Colonic mucosa (tissue), 4 donors: ENCODE data around the gene FBXO21. TPM values are rescaled to one million over a fixed set of nuclear protein-coding genes. Genes with fewer than 3 reads are reported as not detected.
"Not testable (repeated sequence)": the region's sequence is repeated elsewhere in the genome, so short reads cannot be mapped to it uniquely, and the experiment has no call there.

ENCODE experiments used
- DNase-seq: peaks from one replicate; pipeline ENCODE4 v3.0.0-alpha.2; 2020
- H3K27ac ChIP-seq: fragments of 200-600 bp; one replicate; pipeline ENCODE4 v1.8.0; 2021
- H3K27me3 ChIP-seq: fragments of 200-600 bp; one replicate; pipeline ENCODE4 v1.8.0; 2021
- H3K36me3 ChIP-seq: fragments of 200-600 bp; one replicate; pipeline ENCODE4 v1.8.0; 2021
- H3K4me1 ChIP-seq: fragments of 200-600 bp; one replicate; pipeline ENCODE4 v1.8.0; 2021; ENCODE audit warnings: mild to moderate bottlenecking
- H3K4me3 ChIP-seq: fragments of 200-600 bp; one replicate; pipeline ENCODE4 v1.8.0; 2021
- H3K9ac ChIP-seq, 2 donors: one replicate each; pipeline ENCODE4 v1.7.0; 2013; ENCODE audit warnings: control low read depth in 2 of 2, low read depth in 2 of 2, low read length in 2 of 2
- H3K9me3 ChIP-seq: fragments of 200-600 bp; one replicate; pipeline ENCODE4 v1.8.0; 2021
- CTCF ChIP-seq: fragments of 200-600 bp; IDR thresholded peaks from one replicate; pipeline ENCODE4 v1.8.0; 2022; ENCODE audit warnings: antibody characterized with exemption, mild to moderate bottlenecking
- intact Hi-C: fragments of 100-400 bp; cut with DNase I; formaldehyde crosslinking; loops from one replicate; pipeline ENCODE4 v1.14.1; 2022
- total RNA-seq, 2 donors: library from RNA; stranded (reverse); fragmentation: NEBNext Ultra II Directional in 1 of 2; extraction: Animal tissue kit (Norgen Biotek cat#: 25700) in 1 of 2; gene quantifications; one replicate each; pipeline ENCODE4 v1.2.1, GENCODE V29; 2021
- donor health status: healthy.
- donor health status: DM: no; HTN: no; CAD: no.
- donor health status: DM: no; HTN: no; CAD: no.

FBXO21 gene
- total RNA-seq, 2 donors from 2014 or later, result 34.5 to 34.7 TPM

DNA sequence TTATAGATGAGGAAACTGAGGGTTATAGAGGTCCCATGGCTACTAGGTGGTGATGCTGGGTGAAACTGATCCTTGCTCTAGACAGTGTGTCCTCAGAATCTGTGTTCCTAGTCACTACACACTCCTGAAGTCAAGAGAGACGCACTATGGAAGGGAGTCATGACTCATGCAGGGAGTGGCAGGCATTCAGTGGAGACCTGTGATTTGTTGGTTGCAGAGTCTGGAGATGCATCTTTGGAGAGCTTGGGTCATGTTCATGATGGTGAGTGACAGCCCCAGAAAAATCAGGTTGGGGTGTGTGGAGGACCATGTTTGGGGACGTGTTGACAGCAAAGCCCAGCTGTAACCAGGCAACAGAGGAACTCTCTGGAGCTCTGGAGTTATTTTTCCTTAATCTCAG is 38.0 kb upstream of the FBXO21 start:
- intact Hi-C loops, result no loop called here

DNA sequence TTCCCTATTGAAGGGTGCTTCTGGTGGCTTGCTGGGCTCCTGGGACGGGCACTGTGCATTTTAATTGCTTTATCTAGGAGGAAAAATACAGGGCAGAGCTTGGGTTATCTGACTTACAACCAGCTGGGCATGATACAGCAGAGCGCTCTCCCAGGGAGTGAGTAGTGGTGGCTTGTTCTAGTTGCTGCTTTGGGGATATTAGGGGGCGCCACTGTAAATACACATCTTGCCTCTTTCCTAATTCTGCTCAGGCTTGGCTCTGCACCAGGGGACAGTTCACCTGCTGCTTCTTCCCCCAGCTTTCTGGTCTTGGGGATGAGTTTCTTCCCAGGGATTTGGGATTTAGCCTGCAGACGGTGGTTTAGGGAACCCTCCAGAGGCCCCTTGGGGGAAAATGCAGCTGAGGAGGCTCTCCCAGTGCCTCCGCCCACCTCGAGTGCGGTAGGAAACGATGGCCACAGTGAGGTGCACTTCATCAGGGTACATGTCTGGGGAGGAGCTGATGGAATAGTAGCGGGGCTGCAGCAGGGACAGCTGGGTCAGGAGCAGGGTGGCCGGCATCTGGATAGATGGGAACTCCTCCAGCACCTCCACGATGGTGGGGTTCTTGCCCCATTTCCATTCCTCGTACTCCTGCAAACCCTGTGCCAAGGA is 36.9 kb upstream of the FBXO21 start:
- Histone ChIP-seq H3K4me1 (no peaks in the 10 kb centered on the region), H3K4me3 (no peak overlapping the region), H3K9ac (no peak overlapping the region), H3K27me3 (no peaks in the 10 kb centered on the region), H3K9me3 (no peaks in the 10 kb centered on the region), H3K36me3 (no peaks in the 10 kb centered on the region), H3K27ac (no peak overlapping the region)
- TF ChIP-seq CTCF, result no peak
- no peak for DNase-seq
- intact Hi-C loops, result no loop called here

More for the DNA sequence above, 38.0 kb upstream of the FBXO21 start:
- H3K9ac ChIP-seq, result no peak overlapping the region
- no peaks in the 10 kb centered on the region for H3K9me3 ChIP-seq
- no peaks in the 10 kb centered on the region for H3K36me3 ChIP-seq
- no peak overlapping the region for H3K27ac ChIP-seq
- H3K4me1 ChIP-seq, result no peaks in the 10 kb centered on the region
- DNase-seq, result no peak
- TF ChIP-seq CTCF, result no peak
- H3K27me3 ChIP-seq, result no peaks in the 10 kb centered on the region
- no peak overlapping the region for H3K4me3 ChIP-seq

DNA sequence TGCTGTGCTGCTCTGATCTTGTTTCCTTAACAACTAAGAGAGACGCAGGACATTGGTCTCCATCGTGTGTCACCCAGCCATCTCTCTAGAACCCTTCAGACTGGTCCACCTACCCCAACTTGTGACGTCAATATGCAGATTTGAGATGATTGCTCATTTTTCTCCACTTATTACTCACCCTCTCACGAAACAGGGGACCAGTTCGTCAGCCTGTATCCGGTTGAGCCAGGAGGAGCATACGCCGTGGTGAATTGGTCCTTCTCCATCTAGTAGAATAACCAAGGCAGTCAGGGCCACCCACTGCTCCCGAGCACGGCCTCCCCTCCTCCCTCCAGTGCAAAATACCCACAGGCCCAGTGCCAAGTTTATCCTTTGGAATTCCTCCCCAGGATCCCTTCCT is 36.2 kb upstream of the FBXO21 start:
- H3K9ac ChIP-seq, result no peak overlapping the region
- no peak for DNase-seq
- H3K4me3 ChIP-seq, result no peak overlapping the region
- intact Hi-C loops, result no loop called here
- no peak for TF ChIP-seq CTCF
- H3K27me3 ChIP-seq, result no peaks in the 10 kb centered on the region
- no peaks in the 10 kb centered on the region for H3K9me3 ChIP-seq
- no peak overlapping the region for H3K27ac ChIP-seq
- H3K4me1 ChIP-seq, result no peaks in the 10 kb centered on the region
- no peaks in the 10 kb centered on the region for H3K36me3 ChIP-seq

- intact Hi-C loops, result no loop called here
- Histone ChIP-seq H3K27ac (no peak overlapping the region), H3K36me3 (no peaks in the 10 kb centered on the region), H3K9me3 (no peaks in the 10 kb centered on the region), H3K4me3 (no peak overlapping the region), H3K27me3 (no peaks in the 10 kb centered on the region), H3K9ac (no peak overlapping the region), H3K4me1 (no peaks in the 10 kb centered on the region)
- no peak for DNase-seq
- no peak for TF ChIP-seq CTCF
Observed at GRCh38 chr12:117225179-117225578, 34.9 kb upstream of the FBXO21 start.

DNA sequence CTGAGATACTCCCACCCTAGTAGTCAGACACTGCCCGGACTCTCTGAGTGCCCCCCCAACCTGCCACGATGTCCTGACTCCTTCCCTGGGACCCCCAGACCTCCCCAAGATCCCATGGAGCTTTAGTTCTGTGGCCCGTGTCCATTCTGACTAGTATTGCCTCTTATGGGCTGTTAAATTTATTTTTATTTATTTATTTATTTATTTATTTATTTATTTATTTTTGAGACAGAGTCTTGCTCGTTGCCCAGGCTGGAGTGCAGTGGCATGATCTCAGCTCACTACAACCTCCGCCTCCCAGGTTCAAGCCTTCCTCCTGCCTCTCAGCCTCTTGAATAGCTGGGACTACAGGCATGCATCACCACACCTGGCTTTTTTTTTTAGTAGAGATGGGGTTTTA is 30.7 kb upstream of the FBXO21 start:
- H3K4me3 ChIP-seq, intact Hi-C loops, H3K4me1 ChIP-seq, H3K9me3 ChIP-seq, H3K9ac ChIP-seq, H3K27ac ChIP-seq, DNase-seq, H3K36me3 ChIP-seq, H3K27me3 ChIP-seq: not testable (repeated sequence)

- DNase-seq, result no peak
- no peak overlapping the region for H3K27ac ChIP-seq
- no peaks in the 10 kb centered on the region for H3K9me3 ChIP-seq
- intact Hi-C loops, result no loop called here
- TF ChIP-seq CTCF, result no peak
- no peaks in the 10 kb centered on the region for H3K27me3 ChIP-seq
- H3K9ac ChIP-seq, result no peak overlapping the region
- no peaks in the 10 kb centered on the region for H3K36me3 ChIP-seq
- no peaks in the 10 kb centered on the region for H3K4me1 ChIP-seq
- no peak overlapping the region for H3K4me3 ChIP-seq
Observed at GRCh38 chr12:117218149-117218548, 27.9 kb upstream of the FBXO21 start.
